DND-41 (cell line): ENCODE results near the gene TMEM178B.

ENCODE experiments used
- ATAC-seq: fragments of 200-7000 bp; cut with Tn5 transposase; 3 replicates; pipeline ENCODE4 v1.9.1; 2021; ENCODE audit warnings: low read depth; ENCODE audit not compliant: insufficient read depth
- DNase-seq: peaks from one replicate; pipeline ENCODE4 v3.0.0-alpha.2; 2020
- H2AFZ ChIP-seq: 2 replicates; pipeline ENCODE4 v1.6.0; 2012; ENCODE audit warnings: low read depth, low read length
- H3K27ac ChIP-seq: 2 replicates; pipeline ENCODE4 v1.5.1; 2012; ENCODE audit warnings: low read length, inconsistent platforms
- H3K27me3 ChIP-seq: fragments of 200-600 bp; sonication (generic); 2 replicates; pipeline ENCODE4 v1.6.0; 2012; ENCODE audit warnings: low read length, mild to moderate bottlenecking, inconsistent platforms; ENCODE audit not compliant: insufficient read depth, poor library complexity
- H3K36me3 ChIP-seq: 2 replicates; pipeline ENCODE4 v1.5.1; 2012; ENCODE audit warnings: low read length, inconsistent platforms; ENCODE audit not compliant: insufficient read depth
- H3K4me1 ChIP-seq: 2 replicates; pipeline ENCODE4 v1.5.1; 2012; ENCODE audit warnings: mild to moderate bottlenecking, low read length; ENCODE audit not compliant: insufficient read depth
- H3K4me2 ChIP-seq: 2 replicates; pipeline ENCODE4 v1.6.0; 2012; ENCODE audit warnings: mild to moderate bottlenecking, moderate library complexity, low read length, inconsistent platforms; ENCODE audit not compliant: insufficient read depth
- H3K4me3 ChIP-seq, 2 experiments: fragments of 200-600 bp in 1 of 2; shearing (Covaris generic) in 1 of 2; 2 replicates each; pipeline ENCODE4 v1.5.1; 2012 to 2016; ENCODE audit warnings: inconsistent platforms in 2 of 2, low read length in 2 of 2, mild to moderate bottlenecking in 2 of 2, low read depth in 1 of 2, moderate library complexity in 1 of 2
- H3K79me2 ChIP-seq: 2 replicates; pipeline ENCODE4 v1.6.0; 2012; ENCODE audit warnings: low read length, inconsistent platforms; ENCODE audit not compliant: insufficient read depth
- H3K9ac ChIP-seq: 2 replicates; pipeline ENCODE4 v1.6.0; 2012; ENCODE audit warnings: low read depth, mild to moderate bottlenecking, inconsistent platforms, low read length, moderate library complexity
- H3K9me3 ChIP-seq: 2 replicates; pipeline ENCODE4 v1.5.1; 2012; ENCODE audit warnings: low read length, moderate library complexity, mild to moderate bottlenecking, inconsistent platforms; ENCODE audit not compliant: insufficient read depth, severe bottlenecking
- H4K20me1 ChIP-seq: 2 replicates; pipeline ENCODE4 v1.6.0; 2012; ENCODE audit warnings: low read length; ENCODE audit not compliant: insufficient read depth
- EZH2 ChIP-seq: IDR thresholded peaks from 3 replicates; pipeline ENCODE4 v1.6.1; 2012; ENCODE audit warnings: borderline replicate concordance, low read depth, mild to moderate bottlenecking, moderate library complexity, low read length, inconsistent platforms; ENCODE audit not compliant: severe bottlenecking
- TF ChIP-seq, protein P1 (sequence below): IDR thresholded peaks from 2 replicates; pipeline ENCODE4 v1.5.1; 2012; ENCODE audit warnings: borderline replicate concordance, low read length, moderate library complexity, mild to moderate bottlenecking; ENCODE audit not compliant: poor library complexity, severe bottlenecking; ENCODE audit errors: extremely low read depth

TMEM178B gene

DNA sequence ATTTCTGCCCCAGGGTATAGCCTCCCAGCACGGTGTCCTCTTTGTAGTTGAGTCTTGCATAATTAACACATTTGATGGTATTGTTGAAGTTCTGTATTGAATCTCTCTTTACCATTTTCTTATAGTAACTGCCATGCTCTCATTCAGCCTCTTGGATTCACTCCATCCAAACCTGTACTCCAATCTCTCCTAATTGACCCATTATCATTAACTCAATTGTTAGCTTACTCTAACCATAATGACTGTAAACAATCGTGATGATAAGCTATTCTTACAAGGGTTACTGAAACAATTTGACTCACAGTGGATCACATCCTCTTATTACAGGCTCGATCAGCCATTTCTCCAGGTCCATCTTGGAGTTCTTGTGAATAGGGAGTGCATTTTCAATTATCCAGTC lies 285.4 kb downstream of the TMEM178B start:
- no peak overlapping the region for H3K4me2 ChIP-seq
- H3K79me2 ChIP-seq, result no peaks in the 10 kb centered on the region
- TF ChIP-seq, protein P1, sequence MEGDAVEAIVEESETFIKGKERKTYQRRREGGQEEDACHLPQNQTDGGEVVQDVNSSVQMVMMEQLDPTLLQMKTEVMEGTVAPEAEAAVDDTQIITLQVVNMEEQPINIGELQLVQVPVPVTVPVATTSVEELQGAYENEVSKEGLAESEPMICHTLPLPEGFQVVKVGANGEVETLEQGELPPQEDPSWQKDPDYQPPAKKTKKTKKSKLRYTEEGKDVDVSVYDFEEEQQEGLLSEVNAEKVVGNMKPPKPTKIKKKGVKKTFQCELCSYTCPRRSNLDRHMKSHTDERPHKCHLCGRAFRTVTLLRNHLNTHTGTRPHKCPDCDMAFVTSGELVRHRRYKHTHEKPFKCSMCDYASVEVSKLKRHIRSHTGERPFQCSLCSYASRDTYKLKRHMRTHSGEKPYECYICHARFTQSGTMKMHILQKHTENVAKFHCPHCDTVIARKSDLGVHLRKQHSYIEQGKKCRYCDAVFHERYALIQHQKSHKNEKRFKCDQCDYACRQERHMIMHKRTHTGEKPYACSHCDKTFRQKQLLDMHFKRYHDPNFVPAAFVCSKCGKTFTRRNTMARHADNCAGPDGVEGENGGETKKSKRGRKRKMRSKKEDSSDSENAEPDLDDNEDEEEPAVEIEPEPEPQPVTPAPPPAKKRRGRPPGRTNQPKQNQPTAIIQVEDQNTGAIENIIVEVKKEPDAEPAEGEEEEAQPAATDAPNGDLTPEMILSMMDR, result no peak
- H3K9ac ChIP-seq, result no peak overlapping the region
- H3K36me3 ChIP-seq, result no peaks in the 10 kb centered on the region
- H3K27ac ChIP-seq, result no peak overlapping the region
- no peaks in the 10 kb centered on the region for H3K4me1 ChIP-seq
- no peak overlapping the region for H3K4me3 ChIP-seq
- no peak overlapping the region for H2AFZ ChIP-seq
- ATAC-seq (no peak), DNase-seq (no peak)
- H3K9me3 ChIP-seq, result no peaks in the 10 kb centered on the region
- no peaks in the 10 kb centered on the region; the same call in 1 of the 2 replicates for H4K20me1 ChIP-seq
- H3K27me3 ChIP-seq, result no peaks in the 10 kb centered on the region

DNA sequence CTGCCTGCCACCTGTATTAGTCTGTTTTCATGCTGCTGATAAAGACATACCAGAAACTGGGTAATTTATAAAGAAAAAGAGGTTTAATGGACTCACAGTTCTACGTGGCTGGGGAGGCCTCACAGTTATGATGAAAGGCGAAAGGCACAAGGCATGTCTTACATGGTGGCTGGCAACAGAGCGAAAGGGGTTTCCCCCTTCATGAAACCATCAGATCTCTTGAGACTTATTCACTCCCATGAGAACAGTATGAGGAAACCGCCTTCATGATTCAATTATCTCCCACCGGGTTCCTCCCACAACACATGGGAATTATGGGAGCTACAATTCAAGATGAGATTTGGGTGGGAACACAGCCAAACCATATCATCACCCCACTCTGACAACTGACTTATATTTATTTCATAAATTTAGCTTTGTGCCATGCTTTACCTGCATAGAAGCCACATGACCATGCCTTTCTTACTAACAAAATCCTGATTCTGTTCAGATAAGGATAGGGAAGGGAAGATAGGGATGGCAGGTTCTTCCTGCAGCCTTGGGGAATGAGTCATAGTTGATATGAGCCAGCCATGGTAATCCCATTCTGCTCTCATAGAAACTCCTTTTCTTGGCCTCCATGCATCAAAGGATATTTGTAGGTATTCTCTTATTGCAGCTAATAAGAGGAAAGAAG lies 286.0 kb downstream of the TMEM178B start:
- Histone ChIP-seq H3K9me3 (no peaks in the 10 kb centered on the region), H3K27ac (no peak overlapping the region), H4K20me1 (no peaks in the 10 kb centered on the region; the same call in 1 of the 2 replicates), H3K36me3 (no peaks in the 10 kb centered on the region), H3K4me1 (no peaks in the 10 kb centered on the region), H3K27me3 (no peaks in the 10 kb centered on the region), H3K9ac (no peak overlapping the region), H3K4me3 (no peak overlapping the region), H3K79me2 (no peaks in the 10 kb centered on the region), H2AFZ (no peak overlapping the region), H3K4me2 (no peak overlapping the region)
- ATAC-seq, result no peak
- DNase-seq, result no peak
- TF ChIP-seq EZH2, result no peak
- TF ChIP-seq, protein P1, result no peak

- Histone ChIP-seq H3K9ac (no peak overlapping the region), H3K36me3 (no peaks in the 10 kb centered on the region), H3K4me3 (no peak overlapping the region), H3K27me3 (no peaks in the 10 kb centered on the region), H3K4me1 (no peaks in the 10 kb centered on the region), H3K27ac (no peak overlapping the region), H3K79me2 (no peaks in the 10 kb centered on the region), H3K4me2 (no peak overlapping the region), H2AFZ (no peak overlapping the region), H4K20me1 (no peaks in the 10 kb centered on the region; the same call in 1 of the 2 replicates), H3K9me3 (no peaks in the 10 kb centered on the region)
- no peak for TF ChIP-seq EZH2
- TF ChIP-seq, protein P1, result no peak
- ATAC-seq, result no peak
- no peak for DNase-seq
Measured at GRCh38 chr7:141360416-141360760, 286.5 kb downstream of the TMEM178B start.
